ENCODE measurements around the gene ITGB4.

GRCh38 chr17:75719732-75720131 lies 1.5 kb upstream of the ITGB4 start:
- TF ChIP-seq CTCF (IDR thresholded peaks at IDR 0.05; ENCODE audit: low read length): no peak
- TF ChIP-seq EZH2 (optimal IDR thresholded peaks at IDR 0.05; ENCODE audit: low read depth, low read length): no peak
